CD14-positive monocyte (primary cell): Measurements from ENCODE around the gene EGFL8. TPM values are rescaled to one million over a fixed set of nuclear protein-coding genes. Genes with fewer than 3 reads are reported as not detected.
A peak's percentile ranks its signal among the peaks of the same experiment; 100 is the strongest.

Source experiments
- DNase-seq, 3 donors: peaks; one replicate each; pipeline ENCODE4 v3.0.0-alpha.2; 2011 to 2022
- H2AFZ ChIP-seq: 2 replicates; pipeline ENCODE4 v1.6.0; 2012; ENCODE audit warnings: mild to moderate bottlenecking, low read depth, low read length, inconsistent platforms; ENCODE audit not compliant: insufficient read depth, poor library complexity, severe bottlenecking
- H3K27ac ChIP-seq, 2 donors: 1 replicate in 1 of 2; 2 replicates in 1 of 2; pipeline ENCODE4 v1.5.1; 2012 to 2013; ENCODE audit warnings: low read length in 2 of 2, control low read depth in 1 of 2, inconsistent platforms in 1 of 2, low read depth in 1 of 2, mild to moderate bottlenecking in 1 of 2
- H3K27me3 ChIP-seq, 2 donors: one replicate each; pipeline versions ENCODE4 v1.6.0 to v1.6.1; 2011 to 2013; ENCODE audit warnings: low read length in 2 of 2; ENCODE audit not compliant: control insufficient read depth in 2 of 2, insufficient read depth in 2 of 2
- H3K36me3 ChIP-seq, 2 donors: replicated peaks in 1 of 2; 1 replicate in 1 of 2; 2 replicates in 1 of 2; pipeline versions ENCODE4 v1.5.1 to v1.6.1; 2012 to 2013; ENCODE audit warnings: low read length in 2 of 2, control low read depth in 1 of 2, inconsistent platforms in 1 of 2, mild to moderate bottlenecking in 1 of 2; ENCODE audit not compliant: insufficient read depth in 2 of 2, control insufficient read depth in 1 of 2
- H3K4me1 ChIP-seq, 2 donors: 1 replicate in 1 of 2; 2 replicates in 1 of 2; pipeline versions ENCODE4 v1.5.1 to v1.6.1; 2012 to 2013; ENCODE audit warnings: low read length in 2 of 2, control low read depth in 1 of 2, inconsistent platforms in 1 of 2, mild to moderate bottlenecking in 1 of 2, moderate library complexity in 1 of 2; ENCODE audit not compliant: insufficient read depth in 2 of 2, control insufficient read depth in 1 of 2
- H3K4me2 ChIP-seq: replicated peaks from 2 replicates; pipeline ENCODE3; 2012; ENCODE audit warnings: low read length, moderate library complexity, mild to moderate bottlenecking; ENCODE audit not compliant: poor library complexity, severe bottlenecking; ENCODE audit errors: extremely low read depth
- H3K4me3 ChIP-seq, 3 experiments: fragments of 200-600 bp in 1 of 3; sonication (generic) in 1 of 3; replicated peaks in 1 of 3; 1 replicate in 2 of 3; 2 replicates in 1 of 3; pipeline ENCODE4 v1.5.1; 2011 to 2013; ENCODE audit warnings: low read length in 3 of 3, mild to moderate bottlenecking in 3 of 3, control low read depth in 2 of 3, low read depth in 2 of 3, inconsistent platforms in 1 of 3, moderate library complexity in 1 of 3
- H3K79me2 ChIP-seq: 2 replicates; pipeline ENCODE4 v1.6.0; 2012; ENCODE audit warnings: mild to moderate bottlenecking, control low read depth, inconsistent platforms, low read length, moderate library complexity; ENCODE audit not compliant: insufficient read depth
- H3K9ac ChIP-seq: 2 replicates; pipeline ENCODE4 v1.6.0; 2017; ENCODE audit warnings: low read length, mild to moderate bottlenecking; ENCODE audit not compliant: insufficient read depth, poor library complexity, severe bottlenecking
- H3K9me3 ChIP-seq, 2 donors: replicated peaks in 1 of 2; 1 replicate in 1 of 2; 2 replicates in 1 of 2; pipeline versions ENCODE4 v1.5.1 to v1.6.1; 2012 to 2013; ENCODE audit warnings: low read length in 2 of 2, control low read depth in 1 of 2; ENCODE audit not compliant: control insufficient read depth in 1 of 2, insufficient read depth in 1 of 2
- H4K20me1 ChIP-seq: 2 replicates; pipeline ENCODE4 v1.6.0; 2012; ENCODE audit warnings: mild to moderate bottlenecking, low read length, control low read depth, moderate library complexity; ENCODE audit not compliant: insufficient read depth
- H3K27ac Mint-ChIP-seq, 7 donors: one replicate each; pipeline ENCODE4 v1.8.0; 2020; ENCODE audit warnings: mild to moderate bottlenecking in 7 of 7, mixed read lengths in 7 of 7, moderate library complexity in 6 of 7, inconsistent platforms in 2 of 7
- H3K27me3 Mint-ChIP-seq, 3 donors: one replicate each; pipeline ENCODE4 v1.8.0; 2021 to 2022; ENCODE audit warnings: low read depth in 3 of 3, mild to moderate bottlenecking in 3 of 3, mixed read lengths in 3 of 3, moderate library complexity in 3 of 3, inconsistent platforms in 1 of 3
- H3K36me3 Mint-ChIP-seq, 2 donors: one replicate each; pipeline ENCODE4 v1.8.0; 2020; ENCODE audit warnings: mixed read lengths in 2 of 2, inconsistent platforms in 1 of 2, mild to moderate bottlenecking in 1 of 2
- H3K4me1 Mint-ChIP-seq: one replicate; pipeline ENCODE4 v1.8.0; 2020; ENCODE audit warnings: mild to moderate bottlenecking, mixed read lengths
- H3K4me3 Mint-ChIP-seq, 2 donors: one replicate each; pipeline ENCODE4 v1.8.0; 2020; ENCODE audit warnings: mild to moderate bottlenecking in 2 of 2, mixed read lengths in 2 of 2, moderate library complexity in 1 of 2
- H3K9me3 Mint-ChIP-seq, 7 donors: one replicate each; pipeline ENCODE4 v1.8.0; 2020 to 2022; ENCODE audit warnings: mixed read lengths in 7 of 7, mild to moderate bottlenecking in 6 of 7, moderate library complexity in 6 of 7, inconsistent platforms in 2 of 7
- CTCF ChIP-seq: fragments of 200-600 bp; IDR thresholded peaks from one replicate; pipeline ENCODE4 v1.8.0; 2022; ENCODE audit warnings: antibody characterized with exemption, mild to moderate bottlenecking
- WGBS: methylation state at CpG from one replicate; pipeline ENCODE4 v1.1.5; 2013; ENCODE audit warnings: missing lambda C conversion rate; ENCODE audit not compliant: insufficient coverage; 5-methylcytosine and 5-hydroxymethylcytosine counted together
- intact Hi-C, 2 donors: fragments of 100-400 bp; cut with micrococcal nuclease; formaldehyde crosslinking; loops; one replicate each; pipeline versions ENCODE4 v1.15.0 to v1.15.1; 2023
- polyA plus RNA-seq, 3 donors: library from polyadenylated mRNA; depleted of rRNA in 1 of 3; unstranded in 2 of 3; stranded (reverse) in 1 of 3; fragments of 300-500 nt in 2 of 3; fragments of >200 nt in 1 of 3; fragmentation: Illumina TruSeq in 2 of 3; gene quantifications; 1 replicate in 2 of 3; 2 replicates in 1 of 3; pipeline ENCODE4 v1.2.3, GENCODE V29; 2012 to 2021

EGFL8 gene
- polyA plus RNA-seq, 3 donors: 0.22 to 1.8 TPM; not detected in 1

GRCh38 chr6:32214126-32214525 lies 49.7 kb downstream of the EGFL8 start:
- Histone ChIP-seq H3K4me2 (no peak overlapping the region), H3K4me3 (no peak overlapping the region), H3K4me1 (no peaks in the 10 kb centered on the region), H4K20me1 (no peaks in the 10 kb centered on the region), H3K9me3 (no peaks in the 10 kb centered on the region), H3K27ac (no peak overlapping the region), H2AFZ (no peak overlapping the region), H3K36me3 (no peaks in the 10 kb centered on the region), H3K79me2 (no peaks in the 10 kb centered on the region), H3K27me3 (no peaks in the 10 kb centered on the region), H3K9ac (no peak overlapping the region)
- H3K36me3 Mint-ChIP-seq: no peaks in the 10 kb centered on the region
- H3K4me3 Mint-ChIP-seq: no peak overlapping the region
- intact Hi-C loops: no loop called here
- peak overlapping the region in 1 of 7 donors; percentile 75 for H3K27ac Mint-ChIP-seq
- no CpG with 5 or more reads among the region's 3 CpGs for WGBS
- peaks cover 6% of the 10 kb centered on the region for H3K4me1 Mint-ChIP-seq
- H3K9me3 Mint-ChIP-seq: no peaks in the 10 kb centered on the region
- peaks cover 0 to 11% (median 1%) of the 10 kb centered on the region in 3 donors for H3K27me3 Mint-ChIP-seq
- TF ChIP-seq CTCF: no peak
- no peak for DNase-seq

- H3K4me1 Mint-ChIP-seq: peaks cover 6% of the 10 kb centered on the region
- no peak overlapping the region for H2AFZ ChIP-seq
- no peaks in the 10 kb centered on the region for H3K9me3 Mint-ChIP-seq
- H3K79me2 ChIP-seq: no peaks in the 10 kb centered on the region
- H3K27me3 Mint-ChIP-seq: peaks cover 0 to 15% (median 2%) of the 10 kb centered on the region in 3 donors
- no peaks in the 10 kb centered on the region for H4K20me1 ChIP-seq
- no peak overlapping the region for H3K4me3 Mint-ChIP-seq
- H3K36me3 Mint-ChIP-seq: no peaks in the 10 kb centered on the region
- H3K27ac Mint-ChIP-seq: no peak overlapping the region
- TF ChIP-seq CTCF: no peak
- no peak overlapping the region for H3K4me2 ChIP-seq
- H3K4me1 ChIP-seq: no peaks in the 10 kb centered on the region
- 100% methylated on average over 1 of the region's 4 CpGs for WGBS
- intact Hi-C loops: no loop called here
- DNase-seq: no peak
- H3K4me3 ChIP-seq: no peak overlapping the region
- H3K27me3 ChIP-seq: no peaks in the 10 kb centered on the region
- H3K9ac ChIP-seq: no peak overlapping the region
- H3K9me3 ChIP-seq: no peaks in the 10 kb centered on the region
- H3K27ac ChIP-seq: no peak overlapping the region
- no peaks in the 10 kb centered on the region for H3K36me3 ChIP-seq
These were observed 51.2 kb downstream of the EGFL8 start for GRCh38 chr6:32215617-32216016.
